GM19467 (cell line): Measurements from ENCODE around the gene PPP4R2.
"Not testable (repeated sequence)": the region's sequence is repeated elsewhere in the genome, so short reads cannot be mapped to it uniquely, and the experiment has no call there.

Source experiments
- ATAC-seq: cut with Tn5 transposase; IDR thresholded peaks from one replicate; pipeline ENCODE4 v1.9.1; 2021; ENCODE audit warnings: mild to moderate bottlenecking, moderate library complexity; ENCODE audit not compliant: unreplicated experiment

The PPP4R2 gene

GRCh38 chr3:73021301-73021835 lies 24.8 kb downstream of the PPP4R2 start:
- no peak for ATAC-seq

- no peak for ATAC-seq
These were observed 28.2 kb downstream of the PPP4R2 start for GRCh38 chr3:73024836-73025235.

GRCh38 chr3:73026111-73026759 lies 29.6 kb downstream of the PPP4R2 start:
- ATAC-seq = no peak

- ATAC-seq = no peak
These were observed 30.1 kb downstream of the PPP4R2 start for GRCh38 chr3:73026760-73027113.

GRCh38 chr3:73028803-73029202 lies 32.2 kb downstream of the PPP4R2 start:
- ATAC-seq = no peak

GRCh38 chr3:73029321-73029796 lies 32.7 kb downstream of the PPP4R2 start:
- no peak for ATAC-seq

- no peak for ATAC-seq
These were observed 33.5 kb downstream of the PPP4R2 start for GRCh38 chr3:73030073-73030597.

- no peak for ATAC-seq
These were observed 35.0 kb downstream of the PPP4R2 start for GRCh38 chr3:73031573-73032103.

GRCh38 chr3:73036694-73037591 lies 40.3 kb downstream of the PPP4R2 start:
- no peak for ATAC-seq

GRCh38 chr3:73041537-73041936 lies 44.9 kb downstream of the PPP4R2 start:
- no peak for ATAC-seq

GRCh38 chr3:73043414-73043813 lies 46.8 kb downstream of the PPP4R2 start:
- ATAC-seq = no peak

GRCh38 chr3:73045391-73045790 lies 48.8 kb downstream of the PPP4R2 start:
- ATAC-seq = no peak

- no peak for ATAC-seq
These were observed 49.6 kb downstream of the PPP4R2 start for GRCh38 chr3:73046195-73046594.

GRCh38 chr3:73049319-73049718 lies 52.7 kb downstream of the PPP4R2 start:
- ATAC-seq = no peak

GRCh38 chr3:73052857-73053256 lies 56.2 kb downstream of the PPP4R2 start:
- ATAC-seq = no peak

- ATAC-seq = no peak
These were observed 59.0 kb downstream of the PPP4R2 start for GRCh38 chr3:73055583-73055982.

- ATAC-seq = no peak
These were observed 59.6 kb downstream of the PPP4R2 start for GRCh38 chr3:73056014-73056844.

GRCh38 chr3:73056845-73057150 lies 60.2 kb downstream of the PPP4R2 start:
- no peak for ATAC-seq

- no peak for ATAC-seq
These were observed 63.7 kb downstream of the PPP4R2 start for GRCh38 chr3:73060302-73060723.

- ATAC-seq = no peak
These were observed 64.8 kb downstream of the PPP4R2 start, which contains the start of gene EBLN2 for GRCh38 chr3:73061416-73061815. Gene EBLN2 (plus strand): TSS chr3:73061659. CDS start chr3:73062082, 423 bp downstream.

GRCh38 chr3:73066243-73066642 lies 69.6 kb downstream of the PPP4R2 start:
- not testable (repeated sequence) for ATAC-seq
